GM18511 (cell line): Measurements from ENCODE around the gene GMDS.

Experiments
- ATAC-seq: cut with Tn5 transposase; IDR thresholded peaks from one replicate; pipeline ENCODE4 v1.9.1; 2021; ENCODE audit warnings: mild to moderate bottlenecking, moderate library complexity; ENCODE audit not compliant: unreplicated experiment

Gene GMDS

DNA sequence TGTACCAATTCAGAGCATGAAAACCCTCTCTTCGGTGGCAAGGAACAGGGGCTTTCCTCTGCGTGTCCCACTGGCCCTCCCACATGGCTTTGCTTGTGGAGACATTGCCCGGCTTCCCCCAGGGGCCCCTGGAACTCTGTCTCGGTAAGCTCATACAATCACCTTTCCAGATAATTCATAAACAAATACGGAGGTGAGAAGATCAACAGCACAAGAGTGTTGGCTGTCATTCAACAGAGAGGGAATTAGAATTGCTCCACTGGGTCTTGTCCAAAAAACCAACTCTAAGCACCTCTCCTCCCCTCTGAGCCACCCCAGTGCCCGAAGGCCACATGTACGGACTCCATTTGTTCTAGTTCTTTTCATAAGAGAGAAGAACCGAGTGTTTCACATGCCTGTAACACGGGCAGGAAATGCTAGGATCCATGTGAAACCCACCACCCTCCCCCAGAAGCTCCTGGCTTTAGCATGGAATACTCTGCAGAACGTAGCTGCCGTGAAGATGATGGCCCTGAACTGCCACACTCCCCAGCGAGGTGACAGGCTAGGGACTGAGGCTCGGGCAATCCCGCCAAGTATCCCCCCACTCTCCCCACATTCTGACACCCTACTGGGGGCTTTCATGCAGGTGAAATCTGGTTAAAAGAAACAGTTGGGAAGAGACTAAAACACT, 660.3 kb downstream of the GMDS start:
- ATAC-seq: no peak

DNA sequence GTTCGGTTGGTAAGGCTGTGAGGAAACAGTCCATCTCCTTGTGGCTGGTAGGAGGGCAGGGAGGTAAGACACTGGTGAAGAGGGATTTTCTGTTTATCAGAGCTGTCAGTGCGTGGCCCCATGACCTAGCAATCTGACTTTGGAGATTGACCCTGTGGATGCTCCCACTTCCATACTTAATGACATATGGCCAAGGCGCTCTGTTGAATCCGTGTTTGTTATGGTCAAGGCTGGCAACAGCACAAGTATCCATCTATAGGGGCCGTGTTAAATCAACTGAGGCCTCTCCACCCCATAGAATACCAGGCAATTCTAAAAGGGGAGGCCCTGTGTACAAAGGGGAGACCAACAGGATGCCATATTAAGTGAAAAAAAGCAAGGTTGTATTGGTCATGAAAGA, 661.3 kb downstream of the GMDS start:
- ATAC-seq: no peak

- no peak for ATAC-seq
These were observed 664.0 kb downstream of the GMDS start for GRCh38 chr6:1581120-1581991.

GRCh38 chr6:1580585-1580984, 664.8 kb downstream of the GMDS start:
- no peak for ATAC-seq

DNA sequence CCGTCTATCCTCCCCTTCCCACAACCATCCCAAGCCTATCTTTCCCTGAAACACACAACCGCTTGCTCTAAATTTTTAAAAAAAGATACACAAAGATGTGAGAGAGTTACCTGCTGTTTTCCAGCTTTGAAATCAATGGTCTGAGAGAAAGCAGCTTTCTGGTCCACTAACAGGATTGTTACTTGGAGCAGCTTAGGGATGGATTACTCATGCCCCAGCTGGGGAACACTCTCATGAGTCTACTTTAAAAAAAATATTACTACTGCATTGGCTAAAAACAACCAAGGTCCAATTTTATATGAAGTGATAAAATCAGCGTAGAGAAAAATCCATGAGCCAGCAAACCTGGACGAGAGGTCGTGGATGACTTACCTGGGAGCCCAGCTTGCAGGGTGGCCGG, 665.3 kb downstream of the GMDS start:
- ATAC-seq: no peak

DNA sequence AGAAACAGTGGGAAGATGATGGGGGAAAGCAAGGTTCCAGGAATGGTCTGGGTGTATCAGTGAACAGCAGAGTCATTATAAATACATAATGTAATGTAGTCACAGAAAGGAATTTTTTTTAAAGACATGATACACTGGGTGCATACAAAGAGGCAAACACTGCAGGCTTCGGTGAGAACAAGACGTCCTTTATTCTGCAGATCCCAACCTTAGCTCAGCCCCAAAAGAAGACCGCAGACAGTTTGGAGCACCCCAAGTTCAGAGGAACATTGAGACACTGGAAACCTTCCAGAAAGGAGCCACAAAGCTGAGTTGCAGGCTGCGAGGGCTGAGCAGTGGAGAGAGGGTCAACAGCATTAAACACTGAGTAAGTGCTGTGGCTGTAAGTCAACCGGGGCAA, 666.3 kb downstream of the GMDS start:
- ATAC-seq: no peak

- ATAC-seq: no peak
These were observed 667.3 kb downstream of the GMDS start for GRCh38 chr6:1577896-1578745.

- no peak for ATAC-seq
These were observed 668.2 kb downstream of the GMDS start for GRCh38 chr6:1577146-1577680.

- ATAC-seq: no peak
These were observed 668.7 kb downstream of the GMDS start for GRCh38 chr6:1576711-1577110.

- ATAC-seq: no peak
These were observed 669.2 kb downstream of the GMDS start for GRCh38 chr6:1576166-1576565.

- peak; percentile 54 for ATAC-seq
These were observed 670.0 kb downstream of the GMDS start for GRCh38 chr6:1575210-1576041.

DNA sequence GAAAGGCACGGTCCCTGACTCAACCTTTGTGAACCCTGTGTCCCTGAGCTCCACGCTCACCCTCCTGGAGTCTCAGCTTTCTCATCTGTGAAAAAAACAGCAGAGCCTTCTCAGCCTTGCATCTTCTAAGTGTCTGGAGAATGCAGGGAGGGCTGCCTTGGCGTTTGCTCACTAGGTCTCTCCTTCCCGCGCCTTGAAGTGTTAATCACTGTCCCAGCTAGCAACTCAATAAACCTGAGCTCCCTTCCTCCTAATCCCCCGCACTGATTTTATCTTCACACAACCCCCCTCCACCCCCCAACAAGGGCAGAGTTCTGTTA, 670.6 kb downstream of the GMDS start:
- ATAC-seq: no peak

- ATAC-seq: no peak
These were observed 671.2 kb downstream of the GMDS start for GRCh38 chr6:1574083-1574761.
